NCI-H82 (cell line): ENCODE data around the gene TANC2.

ENCODE experiments used
- DNase-seq: peaks from one replicate; lab custom pipeline; 2025; lab: John Stamatoyannopoulos, UW

TANC2 gene

DNA sequence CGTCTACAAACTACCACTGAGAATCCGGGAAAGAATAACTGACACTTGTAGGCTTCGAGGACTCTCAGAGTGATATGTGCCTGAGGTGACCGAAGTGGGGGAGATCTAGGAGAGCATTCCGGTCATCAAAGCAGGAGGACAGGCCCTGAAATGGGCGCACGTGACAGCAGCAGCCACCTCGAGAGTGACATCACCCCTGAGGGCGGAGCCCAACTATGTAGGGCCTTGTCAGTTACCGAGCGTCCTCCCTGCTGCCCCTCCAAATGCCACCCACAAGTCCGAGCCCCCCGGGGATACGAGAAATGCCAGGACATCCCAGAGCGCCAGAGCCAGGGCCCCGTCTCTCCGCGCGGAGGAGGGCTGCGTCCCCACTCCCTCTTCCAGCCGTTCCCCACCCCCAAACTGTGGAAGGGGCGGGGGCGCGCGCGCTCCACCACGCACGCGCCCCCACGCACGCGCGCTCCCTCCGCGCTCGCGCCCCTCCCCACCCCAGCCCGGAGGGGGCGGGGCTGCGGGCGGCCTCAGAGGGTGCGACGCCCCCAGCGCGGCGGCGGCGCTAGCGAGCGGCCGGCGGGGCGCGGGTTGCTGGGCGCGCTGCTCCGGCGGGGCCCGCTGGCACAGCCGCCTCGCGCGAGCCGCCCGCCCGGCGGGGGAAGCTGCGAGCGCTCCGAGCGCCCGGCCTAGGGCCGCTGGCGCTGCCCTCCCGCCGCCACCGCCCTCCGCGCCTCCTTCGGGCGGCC lies at the start of gene TANC2:
TSS of gene TANC2 (plus strand) at position 550 of the 740 bp plus-strand sequence. CDS start 43,325 bp downstream, outside the sequence.
- peak; percentile 90 for DNase-seq

DNA sequence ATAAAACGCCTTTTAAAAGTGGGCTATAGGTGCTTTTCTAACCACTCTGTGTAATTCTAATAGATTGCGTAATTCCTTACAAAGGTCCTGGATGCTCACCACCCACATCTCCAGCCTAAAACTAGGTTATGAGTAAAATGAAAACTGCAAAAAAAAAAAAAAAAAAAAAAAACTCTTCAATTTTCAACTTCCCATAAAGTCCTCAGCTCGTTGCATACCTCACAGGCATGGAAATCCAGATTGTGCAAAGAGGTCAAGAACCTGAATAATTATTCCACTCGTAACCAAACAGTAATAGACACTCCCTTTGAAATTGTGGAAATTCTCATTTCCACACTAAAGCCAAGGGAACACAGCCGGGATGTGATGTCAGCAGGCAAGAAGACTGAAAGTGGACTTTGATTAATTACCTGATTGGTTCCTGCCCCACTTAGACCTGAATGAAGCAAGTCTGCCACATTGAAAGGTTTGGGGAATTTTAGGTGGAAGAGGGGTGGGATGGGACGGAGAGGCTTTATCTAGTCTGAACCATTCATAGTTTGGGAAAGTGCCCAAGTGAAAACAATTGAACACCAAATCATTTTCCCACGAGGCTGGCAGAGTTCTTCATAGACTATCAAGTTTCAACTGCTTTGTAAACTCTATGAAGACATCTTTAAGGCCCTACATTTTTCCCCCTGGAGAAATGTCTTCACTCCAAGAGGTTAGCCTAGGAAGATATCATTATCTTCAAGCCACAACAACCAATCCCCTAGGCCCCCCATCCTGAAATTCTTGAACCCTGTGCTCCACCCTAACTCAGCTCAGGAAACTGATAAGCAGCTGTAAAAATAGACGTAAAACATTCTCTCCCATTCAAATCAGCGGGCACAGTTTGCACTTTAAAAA lies 49.1 kb upstream of the TANC2 start:
- DNase-seq: no peak

DNA sequence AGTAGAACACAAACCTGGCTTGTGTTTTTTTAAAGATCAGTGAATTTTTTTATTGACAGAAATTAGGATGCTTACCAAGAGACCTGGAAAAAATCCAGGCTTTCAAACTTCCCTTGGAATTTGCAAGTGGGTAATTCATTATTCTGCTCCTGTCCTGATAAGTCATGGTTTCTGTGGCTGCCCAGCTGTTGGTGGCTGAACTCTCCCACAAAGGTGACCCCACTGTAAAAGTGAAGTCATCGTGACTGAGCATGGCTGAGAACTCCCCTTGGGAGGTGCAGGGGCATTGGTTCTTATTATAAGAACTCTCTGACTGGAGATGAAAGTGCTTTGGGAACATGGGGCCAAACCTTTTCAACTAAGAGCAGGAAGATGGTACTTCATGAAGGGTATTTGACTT lies 46.6 kb upstream of the TANC2 start:
- no peak for DNase-seq

DNA sequence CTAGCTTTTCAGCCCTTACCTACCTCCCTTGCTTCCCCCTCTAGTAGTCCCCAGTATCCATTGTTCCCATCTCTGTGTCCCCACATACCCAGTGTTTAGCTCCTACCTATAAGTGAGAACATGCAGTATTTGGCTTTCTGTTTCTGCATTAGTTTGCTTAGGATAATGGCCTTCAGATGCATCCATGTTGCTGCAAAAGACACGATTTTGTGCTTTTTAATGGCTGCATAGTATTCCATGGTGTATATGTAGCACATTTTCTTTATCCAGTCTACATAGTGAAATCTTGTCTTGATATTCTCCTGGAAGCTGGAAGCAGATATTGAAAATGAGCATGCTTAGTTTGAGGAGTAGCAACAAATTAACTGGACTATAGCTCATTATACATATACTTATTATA lies 45.7 kb upstream of the TANC2 start:
- no peak for DNase-seq

DNA sequence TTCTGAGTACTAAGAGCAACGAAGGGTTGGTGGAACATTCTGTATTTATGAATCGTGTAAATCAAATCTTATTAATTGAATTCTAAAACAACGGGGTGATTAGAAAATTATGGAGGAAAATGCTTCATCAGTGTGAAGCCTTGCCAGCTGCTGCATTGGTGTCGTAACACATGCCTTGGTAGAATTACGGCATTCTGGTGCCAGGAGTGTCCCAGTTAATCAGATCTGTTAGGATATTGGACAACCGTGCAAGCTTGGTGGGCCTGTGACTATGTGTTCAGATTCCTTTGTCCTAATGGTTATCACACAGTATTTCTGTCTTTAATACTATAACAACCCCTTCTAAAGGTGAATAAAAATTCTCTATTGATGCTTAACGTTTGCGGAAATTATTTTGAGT lies 44.2 kb upstream of the TANC2 start:
- no peak for DNase-seq

DNA sequence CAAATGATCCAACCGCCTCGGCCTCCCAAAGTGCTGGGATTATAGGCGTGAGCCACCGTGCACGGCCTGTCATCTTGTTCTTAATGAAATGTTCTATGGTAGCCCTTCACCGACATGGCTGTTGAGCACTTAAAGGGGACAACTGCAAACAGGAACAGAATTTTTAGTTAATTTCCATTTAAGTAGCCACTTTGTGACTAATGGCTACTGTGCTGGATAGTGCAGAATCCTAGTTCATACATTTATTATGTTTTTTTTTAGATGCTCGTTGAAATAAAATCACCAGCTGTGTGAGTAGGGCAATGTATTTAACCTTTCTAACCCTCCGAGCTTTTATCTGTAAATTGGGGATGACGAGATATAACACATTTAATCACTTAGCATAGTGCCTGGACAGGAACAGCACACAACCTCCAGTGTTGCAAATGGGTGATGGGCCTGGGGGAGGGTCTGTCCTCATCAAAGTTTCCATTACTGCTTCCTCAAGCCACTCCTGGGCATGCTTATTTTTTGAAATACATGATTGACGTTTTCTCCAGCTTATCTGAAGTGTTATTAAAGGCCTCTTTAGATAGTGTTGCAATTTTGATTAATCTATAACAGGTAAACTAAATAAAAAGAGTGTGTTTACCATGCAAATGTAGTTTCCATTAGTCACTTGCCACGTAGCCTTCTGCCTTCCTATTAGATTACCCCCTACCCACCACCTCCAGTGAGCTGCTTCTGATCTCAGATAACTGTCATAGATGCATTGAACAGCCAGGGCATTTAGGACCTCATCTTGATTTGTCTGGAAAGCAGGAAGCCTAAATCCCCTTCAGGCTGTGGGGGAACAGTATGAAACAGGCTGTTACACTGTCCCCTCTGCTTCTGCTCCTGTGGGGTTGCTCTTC lies 42.5 kb upstream of the TANC2 start:
- DNase-seq: no peak

DNA sequence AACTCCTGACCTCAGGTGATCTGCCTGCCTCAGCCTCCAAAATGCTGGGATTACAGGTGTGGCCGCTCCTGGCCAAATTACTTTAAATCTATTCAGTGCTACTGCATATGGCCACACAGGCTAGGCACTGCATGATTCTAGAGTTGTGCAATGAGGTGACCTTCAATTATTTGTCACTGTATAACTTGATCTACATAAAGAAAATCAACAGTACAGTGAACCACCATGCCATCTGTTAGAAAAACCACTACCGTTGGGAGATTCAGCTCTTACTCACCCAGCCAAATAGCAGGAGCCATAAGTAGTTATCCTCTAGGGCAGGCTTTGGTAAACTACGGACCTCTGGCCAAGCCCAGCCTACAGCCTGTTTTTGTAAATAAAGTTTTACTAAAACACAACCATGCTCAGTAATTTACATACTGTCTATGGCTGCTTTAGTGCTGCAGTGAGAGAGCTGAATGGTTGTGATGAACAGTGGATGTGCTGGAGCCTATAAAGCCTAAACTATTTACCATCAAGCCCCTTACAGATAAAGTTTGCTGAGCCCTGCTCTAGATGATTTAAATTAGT lies 40.7 kb upstream of the TANC2 start:
- DNase-seq: no peak

DNA sequence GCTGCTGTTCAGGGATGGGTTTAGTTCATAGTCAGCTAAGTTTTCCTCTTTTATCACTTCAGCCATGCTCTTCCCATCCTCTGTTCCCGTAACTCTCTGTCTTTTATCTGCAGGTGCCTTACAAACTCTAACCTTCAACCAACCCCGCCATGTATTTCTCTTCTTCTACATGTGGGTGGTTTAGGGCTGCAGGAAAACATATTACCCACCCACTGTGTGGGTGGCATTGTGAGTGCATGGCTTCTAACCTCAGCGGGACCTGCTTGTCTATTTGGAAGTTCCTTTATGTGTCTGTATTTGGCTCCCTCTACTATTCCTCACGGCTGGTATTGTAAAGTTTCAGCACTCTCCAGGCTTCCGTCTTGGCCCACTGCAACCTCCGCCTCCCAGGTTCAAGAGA lies 39.0 kb upstream of the TANC2 start:
- no peak for DNase-seq

DNA sequence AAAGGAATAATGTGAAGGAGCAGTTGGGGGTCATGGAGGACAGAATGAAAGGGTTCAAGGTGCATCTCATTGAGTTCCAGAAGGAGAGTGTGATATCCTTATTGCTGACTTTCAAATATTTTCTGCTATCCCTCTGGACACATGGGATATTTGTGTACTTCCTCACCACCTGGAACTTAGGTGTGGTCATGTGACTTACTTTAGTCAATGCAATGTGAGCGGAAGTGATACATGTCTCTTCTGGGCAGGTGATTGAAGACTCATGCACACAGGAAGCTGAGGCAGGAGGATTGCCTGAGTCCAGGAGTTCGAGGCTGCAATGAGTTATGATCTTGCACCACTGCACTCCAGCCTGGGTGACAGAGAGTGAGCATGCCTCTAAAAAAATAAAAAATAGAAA lies 36.7 kb upstream of the TANC2 start:
- no peak for DNase-seq

DNA sequence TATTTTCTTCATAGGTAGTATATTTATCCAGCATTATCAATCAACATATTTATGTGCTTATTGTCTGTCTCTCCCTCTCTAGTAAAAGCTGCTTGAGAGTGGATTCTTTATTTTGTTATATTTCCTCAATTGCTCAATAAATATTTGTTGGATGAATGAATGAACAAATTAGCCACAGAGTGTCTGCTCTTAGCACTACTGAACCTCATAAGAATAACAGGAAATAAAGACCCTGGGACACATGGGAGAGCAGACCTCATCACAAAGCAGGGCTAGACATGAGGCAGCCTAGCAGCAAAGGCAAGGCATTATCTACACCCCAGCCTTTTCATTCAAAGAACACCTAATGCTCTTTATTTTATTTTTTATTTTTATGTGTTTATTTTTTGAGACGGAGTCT lies 34.9 kb upstream of the TANC2 start:
- DNase-seq: no peak

DNA sequence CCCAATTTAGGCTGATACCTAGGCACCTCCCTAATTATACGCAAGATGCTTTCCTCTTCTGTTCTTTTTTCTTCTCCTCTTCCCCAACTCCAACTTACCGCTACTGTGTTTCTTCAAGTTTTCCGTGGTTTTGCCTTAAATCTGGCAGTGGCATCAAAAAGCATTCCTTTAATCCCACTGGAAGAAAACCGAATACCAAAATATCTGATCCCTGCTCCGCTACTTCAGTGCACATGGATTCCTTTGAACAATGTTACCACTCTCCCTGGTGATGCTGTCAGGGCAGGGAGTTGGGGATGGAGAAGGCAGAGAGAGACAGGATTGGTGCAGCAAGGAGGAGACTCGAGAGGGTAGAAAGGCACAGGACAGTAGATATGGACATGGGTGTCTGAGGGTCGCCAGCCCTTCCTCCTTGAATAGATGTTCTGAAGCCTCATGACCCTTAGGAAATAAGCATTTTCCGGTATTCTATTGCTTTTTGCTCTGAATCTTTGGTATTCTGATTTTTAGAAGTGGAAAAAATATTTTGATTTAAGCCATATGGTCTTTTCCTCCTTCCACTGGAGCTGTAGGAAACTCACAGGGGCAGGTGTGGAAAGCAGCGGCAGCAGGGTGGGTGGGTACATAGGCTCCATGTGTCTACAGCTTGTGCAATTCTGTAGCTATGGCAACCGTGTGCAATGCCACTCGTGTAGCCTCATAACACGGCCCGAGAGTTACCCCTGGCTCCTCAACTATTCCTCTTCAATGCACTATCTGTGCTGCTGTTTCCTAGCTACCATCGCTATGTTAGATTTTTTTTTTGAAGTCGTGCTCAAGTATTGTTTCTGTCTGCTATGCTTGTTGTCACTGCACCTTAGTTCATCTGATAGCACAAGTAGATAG lies 32.3 kb upstream of the TANC2 start:
- DNase-seq: peak; percentile 13

DNA sequence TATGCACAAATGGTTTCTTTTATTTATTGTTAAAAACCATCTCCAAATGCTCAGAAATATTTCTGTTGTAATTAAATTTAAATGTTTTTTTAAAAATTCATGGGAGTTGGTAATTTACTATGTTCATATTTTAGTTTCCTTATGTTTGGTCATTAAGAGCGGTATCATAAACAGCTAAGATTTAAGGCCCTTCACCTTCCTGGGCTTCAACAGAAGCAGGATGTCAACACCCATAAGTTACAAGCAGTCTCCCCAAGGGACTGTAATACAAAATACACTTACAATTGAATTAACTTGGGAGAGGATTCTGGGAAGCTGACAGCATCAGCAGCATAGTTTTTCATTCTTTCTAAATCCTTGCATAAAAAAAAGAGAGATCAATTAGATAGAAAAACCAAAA lies 30.9 kb upstream of the TANC2 start:
- peak; percentile 8 for DNase-seq

DNA sequence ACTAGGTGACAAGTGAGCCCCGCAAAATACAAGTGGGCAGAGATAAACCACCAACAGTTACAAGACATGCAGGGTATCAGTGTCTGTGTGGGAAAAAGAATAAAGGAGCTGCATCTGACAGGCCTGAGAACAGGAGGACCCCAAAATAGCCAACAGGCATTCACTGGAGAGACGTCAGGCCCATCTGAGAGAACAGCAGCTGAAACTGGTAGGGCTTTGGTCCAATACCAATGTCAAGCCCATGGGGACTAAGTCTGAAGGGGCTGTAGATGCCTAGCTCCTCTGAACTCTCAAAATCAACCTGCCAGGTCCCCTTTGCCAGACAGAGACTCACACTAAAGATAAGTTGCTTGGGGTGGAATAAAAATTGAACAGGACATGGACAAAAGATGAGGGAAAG lies 30.5 kb upstream of the TANC2 start:
- no peak for DNase-seq

DNA sequence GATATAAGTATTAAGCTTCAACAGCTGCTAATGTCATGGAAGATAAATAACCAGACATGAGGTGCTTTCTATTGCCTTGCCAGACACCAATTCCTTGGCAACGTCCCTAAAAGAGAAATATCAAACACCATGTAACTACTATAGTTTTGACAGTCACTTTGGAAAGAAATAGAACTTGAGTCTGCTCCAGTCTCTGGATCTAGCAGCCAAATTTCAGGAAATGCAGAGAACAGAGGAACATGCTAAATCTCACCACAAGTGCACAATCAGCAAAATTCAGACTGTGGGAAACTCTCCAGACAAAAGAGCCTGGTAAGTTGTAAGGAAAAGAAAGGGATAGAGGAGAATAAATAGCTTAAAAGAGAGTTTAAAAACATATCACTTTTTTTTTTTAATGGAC lies 28.4 kb upstream of the TANC2 start:
- no peak for DNase-seq

DNA sequence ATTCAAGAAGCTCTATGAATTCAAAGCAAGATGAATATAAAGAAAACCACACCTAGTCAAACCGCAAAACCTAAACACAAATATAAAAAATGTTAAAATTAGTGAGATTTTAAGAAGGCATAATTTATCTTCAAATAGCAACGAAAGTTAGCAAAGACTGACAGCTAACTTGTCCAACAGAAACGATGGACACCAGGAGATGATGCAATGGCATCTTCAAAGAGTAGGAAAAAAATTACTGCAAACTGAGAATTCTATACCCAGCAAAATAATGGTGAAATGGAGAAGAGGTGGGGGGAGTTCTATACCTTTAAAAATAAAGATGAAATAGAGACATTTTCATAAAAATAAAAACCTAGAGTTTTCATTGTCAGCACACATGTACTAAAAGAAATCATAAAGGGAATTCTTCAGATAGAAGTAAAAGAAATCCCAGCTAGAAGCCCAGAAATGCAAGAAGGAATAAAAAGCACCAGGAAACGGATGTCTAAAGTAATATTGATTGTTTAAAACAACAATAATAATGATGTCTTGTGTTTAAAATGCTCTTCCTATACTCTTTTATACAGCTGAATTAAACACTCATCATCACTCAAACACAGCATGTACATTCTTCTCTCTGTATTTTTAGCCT lies 24.6 kb upstream of the TANC2 start:
- no peak for DNase-seq

DNA sequence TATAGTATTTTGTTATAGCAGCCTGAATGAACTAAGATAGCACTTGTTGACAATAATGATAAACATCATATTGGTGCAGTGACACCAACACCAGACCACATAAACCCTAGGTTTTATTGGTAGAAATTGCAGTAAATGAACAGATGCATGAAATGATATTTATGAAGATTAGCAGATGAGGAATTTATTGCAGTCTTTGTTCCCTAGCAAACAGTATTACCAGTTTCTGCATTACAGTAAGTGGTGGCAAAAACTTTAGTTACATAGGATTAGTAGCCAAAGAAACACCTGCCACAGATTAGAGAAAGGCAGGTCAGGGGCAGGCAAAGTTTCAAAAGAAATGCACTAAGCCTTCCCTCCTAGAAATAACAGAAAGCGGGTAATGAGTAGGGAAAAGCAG lies 17.7 kb upstream of the TANC2 start:
- DNase-seq: peak; percentile 30

DNA sequence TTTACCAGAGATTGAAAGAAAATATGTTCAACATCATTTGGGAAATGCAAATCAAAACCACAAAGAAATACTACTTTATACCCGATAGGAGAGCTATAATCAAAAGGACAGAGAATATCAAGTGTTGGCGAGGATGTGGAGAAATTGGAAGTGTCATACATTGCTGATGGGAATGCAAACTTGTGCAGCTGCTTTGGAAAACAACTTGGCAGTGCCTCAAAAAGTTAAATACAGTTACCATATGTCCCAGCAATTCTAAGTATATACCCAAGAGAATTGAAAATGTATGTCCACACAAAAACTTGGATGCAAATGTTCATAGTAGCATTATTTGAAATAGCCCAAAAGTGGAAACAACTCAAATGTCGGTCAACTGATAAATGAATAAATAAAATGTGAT lies 17.0 kb upstream of the TANC2 start:
- DNase-seq: no peak

DNA sequence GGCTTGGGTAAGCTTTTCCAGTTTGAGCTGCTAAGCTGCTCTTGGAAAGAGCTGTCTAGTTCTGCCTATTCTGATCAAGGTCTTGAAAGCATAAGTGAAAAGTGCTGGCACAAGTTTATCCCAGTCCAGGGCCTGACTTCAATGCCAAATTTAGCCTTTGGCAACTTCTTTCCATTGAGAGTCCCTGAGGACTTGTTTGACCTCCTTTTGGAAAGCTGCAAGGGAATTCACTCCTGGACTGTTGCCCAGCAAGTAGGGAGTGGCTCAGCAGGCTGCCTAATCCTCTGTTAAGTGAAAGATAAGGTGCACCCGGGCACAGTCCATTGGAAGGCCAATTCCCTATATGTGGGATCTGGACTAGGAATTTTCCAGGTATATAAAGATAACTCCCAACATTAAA lies 16.0 kb upstream of the TANC2 start:
- DNase-seq: peak; percentile 58

DNA sequence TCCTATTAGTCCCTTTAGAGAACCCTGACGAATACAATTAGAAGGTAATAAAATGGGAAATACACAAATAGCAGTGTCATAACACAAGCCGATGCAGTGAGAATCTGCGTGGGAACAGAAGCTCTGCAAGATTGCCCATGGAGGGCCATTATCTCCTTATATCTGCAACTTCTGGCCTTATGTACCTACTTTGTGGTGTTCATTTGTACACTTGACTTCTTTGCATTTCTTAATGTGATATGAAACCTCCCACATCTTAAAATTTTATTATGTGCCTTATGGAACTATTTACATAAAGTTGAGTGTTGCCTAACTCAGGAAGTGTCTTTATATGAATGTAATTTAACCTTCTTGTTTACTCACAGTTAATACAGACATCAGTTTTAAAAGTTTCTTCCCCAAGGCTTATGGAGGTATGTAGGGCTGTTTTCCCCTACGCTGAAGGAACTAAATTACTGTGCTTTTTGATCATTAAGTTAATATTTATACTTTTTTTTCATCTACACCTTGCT lies 10.1 kb upstream of the TANC2 start:
- DNase-seq: no peak

DNA sequence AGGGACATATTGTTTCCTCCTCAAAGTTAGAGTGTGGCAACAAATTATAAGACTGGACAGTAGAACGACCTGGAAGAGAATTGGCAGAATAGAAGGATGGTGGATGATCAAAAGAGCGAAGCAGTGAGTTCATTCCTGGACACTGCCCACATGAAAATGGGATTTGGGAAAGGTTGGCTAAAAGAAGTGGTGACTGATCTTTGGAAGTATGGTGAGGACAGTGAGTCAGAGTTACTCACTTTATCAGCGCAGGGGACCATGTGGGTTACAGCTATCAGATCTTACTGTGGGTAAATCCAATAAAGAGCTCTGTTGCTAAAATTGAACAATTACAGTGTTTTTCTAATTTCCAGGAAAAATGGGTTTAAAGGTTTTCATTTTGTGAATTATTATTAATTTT lies 2.7 kb upstream of the TANC2 start:
- no peak for DNase-seq
